ENCODE measurements around the gene CDK14.

CDK14 gene

GRCh38 chr7:90692396-90692795 is 96.3 kb downstream of the CDK14 start:
- TF ChIP-seq TAF1 (IDR thresholded peaks at IDR 0.05; ENCODE audit: borderline replicate concordance, insufficient read depth, low read length) (no peak), REST (IDR thresholded peaks at IDR 0.05; ENCODE audit: insufficient read depth in 1 of 2, low read depth in 2 of 2, low read length in 2 of 2) (no peak), POLR2AphosphoS5 (IDR thresholded peaks at IDR 0.05; ENCODE audit: low read depth, low read length) (no peak), FOXP2 (optimal IDR thresholded peaks at IDR 0.05; ENCODE audit: borderline replicate concordance, extremely low read depth, extremely low read length, insufficient read depth) (no peak), SIN3A (IDR thresholded peaks at IDR 0.05; ENCODE audit: borderline replicate concordance, insufficient read depth, low read length) (no peak)

- TF ChIP-seq POLR2AphosphoS5 (IDR thresholded peaks at IDR 0.05; ENCODE audit: low read depth, low read length) (no peak), REST (IDR thresholded peaks at IDR 0.05; ENCODE audit: insufficient read depth in 1 of 2, low read depth in 2 of 2, low read length in 2 of 2) (no peak), FOXP2 (optimal IDR thresholded peaks at IDR 0.05; ENCODE audit: borderline replicate concordance, extremely low read depth, extremely low read length, insufficient read depth) (no peak), SIN3A (IDR thresholded peaks at IDR 0.05; ENCODE audit: borderline replicate concordance, insufficient read depth, low read length) (no peak), TAF1 (IDR thresholded peaks at IDR 0.05; ENCODE audit: borderline replicate concordance, insufficient read depth, low read length) (no peak)
These were observed 96.8 kb downstream of the CDK14 start for GRCh38 chr7:90692947-90693346.

GRCh38 chr7:90693939-90694338 is 97.8 kb downstream of the CDK14 start:
- TF ChIP-seq SIN3A (IDR thresholded peaks at IDR 0.05; ENCODE audit: borderline replicate concordance, insufficient read depth, low read length) (no peak), POLR2AphosphoS5 (IDR thresholded peaks at IDR 0.05; ENCODE audit: low read depth, low read length) (no peak), FOXP2 (optimal IDR thresholded peaks at IDR 0.05; ENCODE audit: borderline replicate concordance, extremely low read depth, extremely low read length, insufficient read depth) (no peak), TAF1 (IDR thresholded peaks at IDR 0.05; ENCODE audit: borderline replicate concordance, insufficient read depth, low read length) (no peak), REST (IDR thresholded peaks at IDR 0.05; ENCODE audit: insufficient read depth in 1 of 2, low read depth in 2 of 2, low read length in 2 of 2) (no peak)

- no peak for TF ChIP-seq POLR2AphosphoS5 (IDR thresholded peaks at IDR 0.05; ENCODE audit: low read depth, low read length)
- no peak for TF ChIP-seq TAF1 (IDR thresholded peaks at IDR 0.05; ENCODE audit: borderline replicate concordance, insufficient read depth, low read length)
- no peak for TF ChIP-seq REST (IDR thresholded peaks at IDR 0.05; ENCODE audit: insufficient read depth in 1 of 2, low read depth in 2 of 2, low read length in 2 of 2)
- no peak for TF ChIP-seq SIN3A (IDR thresholded peaks at IDR 0.05; ENCODE audit: borderline replicate concordance, insufficient read depth, low read length)
These were observed 102.5 kb downstream of the CDK14 start for GRCh38 chr7:90698616-90699015.

GRCh38 chr7:90701021-90701420 is 104.9 kb downstream of the CDK14 start:
- TF ChIP-seq TAF1 (IDR thresholded peaks at IDR 0.05; ENCODE audit: borderline replicate concordance, insufficient read depth, low read length) (no peak), POLR2AphosphoS5 (IDR thresholded peaks at IDR 0.05; ENCODE audit: low read depth, low read length) (no peak), SIN3A (IDR thresholded peaks at IDR 0.05; ENCODE audit: borderline replicate concordance, insufficient read depth, low read length) (no peak), FOXP2 (optimal IDR thresholded peaks at IDR 0.05; ENCODE audit: borderline replicate concordance, extremely low read depth, extremely low read length, insufficient read depth) (no peak), REST (IDR thresholded peaks at IDR 0.05; ENCODE audit: insufficient read depth in 1 of 2, low read depth in 2 of 2, low read length in 2 of 2) (no peak)

Data from PFSK-1 (cell line).